ENCODE results near the gene TNFSF18.

- TF ChIP-seq POLR2A (IDR thresholded peaks at IDR 0.05; ENCODE audit: low read length) = no peak
- no peak for TF ChIP-seq GATA1 (IDR thresholded peaks at IDR 0.05; ENCODE audit: low read depth, low read length)
Measured at GRCh38 chr1:173009597-173009996, 41.1 kb downstream of the TNFSF18 start.

All from erythroblast (primary cell).